IPS-18c (cell line): Measurements from ENCODE around the gene CTBP2.

Experiments used
- H3K4me3 ChIP-seq: 2 replicates; pipeline ENCODE4 v1.7.0; 2013; ENCODE audit warnings: low read depth, mild to moderate bottlenecking, low read length, moderate library complexity; ENCODE audit not compliant: insufficient read depth
- H3K9me3 ChIP-seq: one replicate; pipeline ENCODE4 v1.6.1; 2013; ENCODE audit warnings: mild to moderate bottlenecking, low read length, moderate library complexity; ENCODE audit not compliant: control insufficient read depth, insufficient read depth

The CTBP2 gene

DNA sequence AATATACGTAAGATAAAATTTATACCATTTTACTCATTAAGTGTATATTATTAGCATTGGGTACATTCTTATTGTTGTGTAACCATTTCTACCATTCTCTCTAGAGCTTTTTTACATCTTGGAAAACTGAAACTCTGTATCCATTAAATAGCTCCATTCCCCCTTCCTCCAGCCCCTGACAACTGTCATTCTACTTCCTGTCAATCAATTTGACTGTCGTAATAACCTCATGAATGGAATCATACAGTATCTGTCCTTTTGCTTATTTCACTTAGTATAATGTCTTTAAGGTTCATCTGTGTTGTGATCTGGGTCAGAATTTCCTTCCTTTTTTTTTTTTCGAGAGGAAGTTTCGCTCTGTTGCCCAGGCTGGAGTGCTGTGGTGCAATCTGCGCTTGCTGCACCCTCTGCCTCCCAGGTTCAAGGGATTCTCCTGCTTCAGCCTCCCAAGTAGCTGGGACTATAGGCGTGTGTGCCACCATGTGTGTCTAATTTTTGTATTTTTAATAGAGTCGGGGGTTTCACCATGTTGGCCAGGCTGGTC is 202.9 kb downstream of the CTBP2 start:
- Histone ChIP-seq H3K9me3 (no peaks in the 10 kb centered on the region), H3K4me3 (no peak overlapping the region)

DNA sequence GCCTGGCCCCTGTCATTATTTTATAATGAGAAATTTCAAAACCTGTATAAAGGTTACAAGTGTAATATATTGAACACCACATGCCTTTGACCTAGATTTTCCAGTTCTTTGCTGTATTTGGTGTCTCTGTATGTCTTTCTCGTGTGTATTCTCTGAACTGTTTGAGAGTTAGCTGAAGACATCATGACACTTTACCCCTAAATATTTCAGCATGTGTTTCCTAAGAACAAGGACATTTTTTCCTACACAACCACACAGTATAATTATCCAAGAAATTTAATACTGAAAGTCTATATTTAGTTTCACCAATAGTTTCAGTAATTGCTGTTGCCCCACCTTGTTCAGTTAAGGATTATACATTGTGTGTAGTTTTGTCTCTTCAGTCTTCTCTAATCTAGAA is 203.6 kb downstream of the CTBP2 start:
- Histone ChIP-seq H3K4me3 (no peak overlapping the region), H3K9me3 (no peaks in the 10 kb centered on the region)

- H3K4me3 ChIP-seq = no peak overlapping the region
- H3K9me3 ChIP-seq = no peaks in the 10 kb centered on the region
Measured at GRCh38 chr10:124955868-124956267, 204.5 kb downstream of the CTBP2 start.

DNA sequence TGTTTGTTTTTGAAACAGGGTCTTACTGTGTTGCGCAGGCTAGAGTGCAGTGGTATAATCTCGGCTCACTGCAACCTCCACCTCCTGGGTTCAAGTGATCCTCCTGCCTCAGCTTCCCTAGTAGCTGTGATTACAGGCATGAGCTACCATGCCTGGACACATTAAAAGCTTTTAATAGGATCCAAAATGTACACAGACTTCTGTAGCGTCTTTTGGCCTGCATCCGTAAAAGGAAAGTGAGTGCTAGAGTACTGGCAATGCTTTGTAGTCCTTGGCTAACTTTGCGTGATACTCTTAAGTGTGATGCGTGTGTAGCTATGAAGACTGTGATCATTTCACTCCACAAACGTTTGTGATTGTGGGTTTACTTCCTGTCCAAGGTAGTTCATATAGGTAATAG is 205.1 kb downstream of the CTBP2 start:
- H3K9me3 ChIP-seq = no peaks in the 10 kb centered on the region
- H3K4me3 ChIP-seq = no peak overlapping the region

GRCh38 chr10:124953421-124953820 is 206.9 kb downstream of the CTBP2 start:
- Histone ChIP-seq H3K9me3 (no peaks in the 10 kb centered on the region), H3K4me3 (no peak overlapping the region)

DNA sequence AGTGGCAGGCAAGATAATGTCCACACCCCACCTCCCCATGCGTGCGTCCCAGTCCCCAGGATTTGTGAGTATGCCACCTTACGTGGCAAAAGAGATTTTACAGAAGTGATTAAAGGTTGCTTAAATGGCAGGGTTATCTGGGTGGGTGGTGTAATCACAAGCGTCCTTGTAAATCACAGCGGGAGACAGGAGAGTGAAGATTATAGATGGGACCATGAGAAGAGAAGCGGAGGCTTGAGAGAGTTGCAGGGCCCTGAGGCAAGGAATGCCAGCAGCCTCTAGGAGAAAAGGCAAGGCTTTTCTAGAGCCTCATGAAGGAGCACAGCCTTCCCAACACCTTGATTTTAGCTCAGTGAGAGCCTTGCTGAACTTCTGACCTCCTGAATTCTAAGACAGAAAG is 208.2 kb downstream of the CTBP2 start:
- H3K9me3 ChIP-seq = no peaks in the 10 kb centered on the region
- no peak overlapping the region for H3K4me3 ChIP-seq

GRCh38 chr10:124949543-124949942 is 210.8 kb downstream of the CTBP2 start:
- no peak overlapping the region for H3K4me3 ChIP-seq
- H3K9me3 ChIP-seq = no peaks in the 10 kb centered on the region

DNA sequence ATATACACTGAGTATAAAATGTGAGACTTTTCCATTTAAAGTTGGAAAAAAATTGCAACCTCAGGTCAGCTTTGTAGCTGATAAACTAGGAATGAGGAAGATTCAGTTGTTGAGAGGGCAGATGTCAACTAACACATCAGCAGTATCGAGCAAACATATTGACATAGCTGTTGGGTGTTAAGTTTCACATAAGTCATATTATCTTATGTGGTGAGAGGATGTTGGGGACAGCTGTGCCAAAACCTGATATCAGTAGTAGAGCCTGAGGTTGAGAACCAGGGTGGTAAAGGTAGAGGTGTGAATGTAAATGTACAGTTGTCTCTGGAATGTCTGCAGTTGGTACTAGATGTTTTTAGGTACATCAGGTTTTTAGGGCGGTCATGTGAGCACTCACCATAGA is 213.4 kb downstream of the CTBP2 start:
- Histone ChIP-seq H3K4me3 (no peak overlapping the region), H3K9me3 (no peaks in the 10 kb centered on the region)

DNA sequence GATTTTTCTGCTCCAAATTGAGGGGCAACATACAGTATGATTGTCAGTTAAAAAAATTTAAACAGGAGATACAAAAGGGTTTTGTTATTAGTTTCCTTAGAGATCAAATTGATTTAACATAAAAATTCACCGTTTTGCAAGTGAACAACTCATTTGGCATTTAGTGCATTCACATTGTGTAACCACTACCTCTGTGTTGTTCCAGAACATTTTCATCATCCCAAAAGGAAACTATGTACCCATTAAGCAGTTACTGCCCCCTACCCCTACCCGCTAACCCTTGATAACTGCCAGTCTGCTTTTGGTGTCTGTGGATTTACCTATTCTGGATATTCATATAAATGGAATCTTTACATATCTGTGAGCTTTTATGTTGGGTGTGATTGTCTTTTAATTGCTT is 215.4 kb downstream of the CTBP2 start:
- Histone ChIP-seq H3K4me3 (no peak overlapping the region), H3K9me3 (no peaks in the 10 kb centered on the region)

- Histone ChIP-seq H3K4me3 (no peak overlapping the region), H3K9me3 (no peaks in the 10 kb centered on the region)
Measured at GRCh38 chr10:124943301-124944092, 216.9 kb downstream of the CTBP2 start.

DNA sequence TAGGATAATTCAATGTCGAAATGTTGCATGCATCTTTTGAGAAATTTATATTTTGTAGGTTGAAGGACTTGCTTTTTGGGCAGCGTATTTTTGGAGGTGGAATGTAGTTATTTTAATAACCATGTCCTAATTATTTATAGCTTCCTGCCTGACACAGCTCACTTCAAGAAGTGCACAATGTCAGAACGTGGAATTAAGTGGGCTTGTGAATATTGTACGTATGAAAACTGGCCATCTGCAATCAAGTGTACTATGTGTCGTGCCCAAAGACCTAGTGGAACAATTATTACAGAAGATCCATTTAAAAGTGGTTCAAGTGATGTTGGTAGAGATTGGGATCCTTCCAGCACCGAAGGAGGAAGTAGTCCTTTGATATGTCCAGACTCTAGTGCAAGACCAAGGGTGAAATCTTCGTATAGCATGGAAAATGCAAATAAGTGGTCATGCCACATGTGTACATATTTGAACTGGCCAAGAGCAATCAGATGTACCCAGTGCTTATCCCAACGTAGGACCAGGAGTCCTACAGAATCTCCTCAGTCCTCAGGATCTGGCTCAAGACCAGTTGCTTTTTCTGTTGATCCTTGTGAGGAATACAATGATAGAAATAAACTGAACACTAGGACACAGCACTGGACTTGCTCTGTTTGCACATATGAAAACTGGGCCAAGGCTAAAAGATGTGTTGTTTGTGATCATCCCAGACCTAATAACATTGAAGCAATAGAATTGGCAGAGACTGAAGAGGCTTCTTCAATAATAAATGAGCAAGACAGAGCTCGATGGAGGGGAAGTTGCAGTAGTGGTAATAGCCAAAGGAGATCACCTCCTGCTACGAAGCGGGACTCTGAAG is 217.8 kb downstream of the CTBP2 start:
- H3K9me3 ChIP-seq = no peaks in the 10 kb centered on the region
- no peak overlapping the region for H3K4me3 ChIP-seq

DNA sequence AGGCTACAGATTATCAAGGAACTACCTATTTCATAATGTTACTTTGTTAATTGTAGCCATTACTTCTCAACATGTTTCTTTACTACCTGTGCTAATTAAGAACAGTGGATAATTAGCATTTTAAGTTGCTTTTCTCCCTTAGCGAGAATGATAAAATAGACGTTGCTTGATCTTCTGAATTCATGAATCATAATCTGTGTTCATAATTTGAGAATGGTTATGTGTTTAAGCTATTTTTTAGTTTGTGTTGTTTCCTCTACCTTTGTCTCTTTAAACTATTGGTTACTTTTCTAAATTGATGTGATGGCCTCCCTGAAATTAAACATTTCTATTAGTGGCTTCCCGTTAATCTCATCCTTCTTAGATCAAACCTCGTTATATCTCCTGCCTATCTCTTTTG is 218.5 kb downstream of the CTBP2 start, which contains the start of gene ZRANB1:
ZRANB1 (plus strand) TSS at position 301 of the 400 bp plus-strand sequence. CDS start 371 bp downstream, outside the sequence.
- Histone ChIP-seq H3K4me3 (no peak within 1 kb of the TSS), H3K9me3 (no peaks in the 10 kb centered on the region)

DNA sequence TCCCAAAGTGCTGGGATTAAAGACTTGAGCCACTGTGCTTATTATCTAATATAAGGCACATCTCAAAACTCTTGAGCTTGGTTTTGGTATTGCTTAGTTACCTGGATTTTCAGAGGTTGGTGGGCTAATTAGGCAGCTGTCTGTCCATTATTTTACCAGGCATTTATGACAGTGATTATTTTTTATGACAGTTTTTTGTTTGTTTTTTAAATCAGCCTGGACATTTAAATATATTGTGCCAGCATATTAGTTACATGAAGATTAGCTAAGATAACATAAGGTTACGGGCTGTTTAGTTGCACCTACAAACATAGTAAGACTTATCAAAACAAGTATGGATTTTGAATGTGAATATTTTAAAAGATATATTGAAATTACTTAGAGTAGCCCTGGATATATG is 221.1 kb downstream of the CTBP2 start:
- H3K4me3 ChIP-seq = no peak overlapping the region

DNA sequence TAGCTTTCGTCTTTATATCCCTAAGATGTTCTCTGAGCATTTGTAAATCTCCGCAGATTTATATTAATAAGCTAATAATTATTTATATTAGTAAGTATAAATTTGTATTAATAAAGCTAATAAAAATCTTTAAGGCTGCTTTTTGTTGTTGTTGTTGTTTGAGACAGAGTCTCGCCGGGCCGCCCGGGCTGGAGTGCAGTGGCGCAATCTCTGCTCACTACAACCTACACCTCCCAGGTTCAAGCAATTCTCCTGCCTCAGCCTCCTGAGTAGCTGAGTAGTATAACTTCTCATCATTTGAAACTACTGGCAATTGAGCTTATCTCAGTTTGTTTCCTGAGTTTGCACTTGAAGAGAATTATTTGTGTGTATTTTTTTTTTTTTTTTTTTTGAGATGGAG is 223.6 kb downstream of the CTBP2 start:
- Histone ChIP-seq H3K4me3 (no peak overlapping the region), H3K9me3 (no peaks in the 10 kb centered on the region)

More for the DNA sequence above, 221.1 kb downstream of the CTBP2 start:
- H3K9me3 ChIP-seq = no peaks in the 10 kb centered on the region

DNA sequence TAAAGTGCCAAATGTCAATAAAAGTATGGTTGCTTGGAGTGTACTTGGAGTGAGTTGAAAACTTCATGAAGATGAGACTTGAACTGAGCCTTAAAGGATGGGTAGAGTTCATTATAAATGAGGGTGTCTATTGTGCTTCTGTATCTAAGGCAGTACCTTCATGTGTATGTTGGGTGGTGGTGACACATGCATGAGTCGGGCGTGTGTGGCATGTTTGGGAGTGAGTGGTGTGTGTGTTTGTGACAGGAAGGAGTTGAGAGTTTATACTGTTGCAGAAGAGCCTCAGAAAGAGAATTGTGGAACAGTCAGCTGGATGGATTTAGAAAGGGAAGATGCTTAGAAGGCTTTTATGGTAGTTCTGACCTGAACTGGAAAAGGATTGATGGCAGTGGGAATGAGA is 224.4 kb downstream of the CTBP2 start:
- H3K4me3 ChIP-seq = no peak overlapping the region
- no peaks in the 10 kb centered on the region for H3K9me3 ChIP-seq
